KMS-11 (cell line): ENCODE results near the gene TEX52.
"Not testable (repeated sequence)": the region's sequence is repeated elsewhere in the genome, so short reads cannot be mapped to it uniquely, and the experiment has no call there.

ENCODE experiments used
- H2AFZ ChIP-seq: fragments of 200-600 bp; sonication (generic); 2 replicates; pipeline ENCODE4 v1.6.1; 2016; ENCODE audit warnings: antibody characterized with exemption, mixed run types, low read depth
- H3K27ac ChIP-seq: fragments of 200-600 bp; sonication (generic); 2 replicates; pipeline ENCODE4 v1.6.1; 2016; ENCODE audit warnings: mild to moderate bottlenecking, mixed run types
- H3K27me3 ChIP-seq: fragments of 200-600 bp; sonication (generic); 2 replicates; pipeline ENCODE4 v1.6.1; 2017; ENCODE audit warnings: mild to moderate bottlenecking, low read depth, mixed run types, moderate library complexity; ENCODE audit not compliant: insufficient read depth
- H3K36me3 ChIP-seq: fragments of 200-600 bp; sonication (generic); 2 replicates; pipeline ENCODE4 v1.6.1; 2017; ENCODE audit warnings: mild to moderate bottlenecking, mixed run types; ENCODE audit not compliant: insufficient read depth
- H3K4me1 ChIP-seq: fragments of 200-600 bp; sonication (generic); 2 replicates; pipeline ENCODE4 v1.6.1; 2016; ENCODE audit warnings: mild to moderate bottlenecking, low read depth, mixed run types; ENCODE audit not compliant: poor library complexity, severe bottlenecking
- H3K4me2 ChIP-seq: fragments of 200-600 bp; sonication (generic); 2 replicates; pipeline ENCODE4 v1.7.0; 2016; ENCODE audit warnings: mild to moderate bottlenecking, mixed run types
- H3K4me3 ChIP-seq: fragments of 200-600 bp; sonication (generic); IDR thresholded peaks from 2 replicates; pipeline ENCODE4 v1.6.1; 2017; ENCODE audit warnings: low read depth, low read length, mixed read lengths; ENCODE audit not compliant: insufficient read depth
- H3K79me2 ChIP-seq: fragments of 200-600 bp; sonication (generic); 2 replicates; pipeline ENCODE4 v1.6.1; 2016; ENCODE audit warnings: low read depth, mixed run types; ENCODE audit not compliant: insufficient read depth
- H3K9ac ChIP-seq: fragments of 200-600 bp; sonication (generic); 2 replicates; pipeline ENCODE4 v1.6.1; 2016; ENCODE audit warnings: mild to moderate bottlenecking, mixed run types
- H4K20me1 ChIP-seq: fragments of 200-600 bp; sonication (generic); 2 replicates; pipeline ENCODE4 v1.6.1; 2016; ENCODE audit warnings: mild to moderate bottlenecking, mixed run types; ENCODE audit not compliant: insufficient read depth
- CTCF ChIP-seq: fragments of 200-600 bp; sonication (generic); conservative IDR thresholded peaks from 2 replicates; pipeline ENCODE4 v1.6.1; 2017; ENCODE audit warnings: low read depth, mild to moderate bottlenecking, antibody characterized with exemption, low read length, moderate library complexity, mixed read lengths

Gene TEX52

GRCh38 chr12:2877047-2877952, 20.5 kb upstream of the TEX52 start, which contains the start of the genes FOXM1 and RHNO1:
TSS of gene FOXM1 (minus strand) at chr12:2877174. CDS start at chr12:2874478, 2,696 bp downstream.
TSS of gene RHNO1 (plus strand) at chr12:2877223. CDS start at chr12:2885367, 8,144 bp downstream.
- Histone ChIP-seq H3K27me3 (no peaks in the 10 kb centered on the region), H3K4me1 (peaks cover 14% of the 10 kb centered on the region), H3K36me3 (no peaks in the 10 kb centered on the region; the same call in 1 of the 2 replicates), H3K27ac (peak within 1 kb of the TSS; percentile 89), H3K4me3 (no peak within 1 kb of the TSS), H4K20me1 (no peaks in the 10 kb centered on the region), H2AFZ (peak within 1 kb of the TSS; percentile 62), H3K9ac (peak within 1 kb of the TSS; percentile 93), H3K79me2 (peaks cover 66% of the 10 kb centered on the region), H3K4me2 (peak within 1 kb of the TSS; percentile 88)
- no peak for TF ChIP-seq CTCF

GRCh38 chr12:2876431-2877046, 19.7 kb upstream of the TEX52 start:
- H3K36me3 ChIP-seq = no peaks in the 10 kb centered on the region; the same call in 1 of the 2 replicates
- peak overlapping the region; percentile 62 for H2AFZ ChIP-seq
- H4K20me1 ChIP-seq = no peaks in the 10 kb centered on the region
- no peak for TF ChIP-seq CTCF
- peaks cover 14% of the 10 kb centered on the region for H3K4me1 ChIP-seq
- H3K4me3 ChIP-seq = no peak overlapping the region
- peaks cover 72% of the 10 kb centered on the region for H3K79me2 ChIP-seq
- peak overlapping the region; percentile 66 for H3K4me2 ChIP-seq
- peak overlapping the region; percentile 89 for H3K27ac ChIP-seq
- H3K27me3 ChIP-seq = no peaks in the 10 kb centered on the region
- peak overlapping the region; percentile 93 for H3K9ac ChIP-seq

GRCh38 chr12:2868986-2869632, 12.3 kb upstream of the TEX52 start:
- H3K79me2 ChIP-seq = peaks cover 22% of the 10 kb centered on the region; the same call in 1 of the 2 replicates
- H3K36me3 ChIP-seq, H3K4me1 ChIP-seq: not testable (repeated sequence)

GRCh38 chr12:2864198-2864597, 7.4 kb upstream of the TEX52 start:
- H3K79me2 ChIP-seq = no peaks in the 10 kb centered on the region
- no peak for TF ChIP-seq CTCF
- H3K27me3 ChIP-seq = no peaks in the 10 kb centered on the region
- no peak overlapping the region for H3K27ac ChIP-seq
- H2AFZ ChIP-seq = no peak overlapping the region
- H3K4me3 ChIP-seq = no peak overlapping the region
- H3K4me2 ChIP-seq = no peak overlapping the region
- no peak overlapping the region for H3K9ac ChIP-seq
- H3K36me3 ChIP-seq = peaks cover 10% of the 10 kb centered on the region; the same call in 1 of the 2 replicates
- no peaks in the 10 kb centered on the region for H3K4me1 ChIP-seq
- no peaks in the 10 kb centered on the region for H4K20me1 ChIP-seq

More at GRCh38 chr12:2868986-2869632, 12.3 kb upstream of the TEX52 start:
- H2AFZ ChIP-seq, H3K9ac ChIP-seq, H3K4me2 ChIP-seq, H3K27me3 ChIP-seq, H3K4me3 ChIP-seq, H3K27ac ChIP-seq, H4K20me1 ChIP-seq: not testable (repeated sequence)

GRCh38 chr12:2863402-2863801, 6.6 kb upstream of the TEX52 start:
- not testable (repeated sequence) for H4K20me1 ChIP-seq, H3K9ac ChIP-seq, H2AFZ ChIP-seq, H3K79me2 ChIP-seq, H3K4me1 ChIP-seq, H3K27me3 ChIP-seq, H3K4me3 ChIP-seq, H3K36me3 ChIP-seq, H3K4me2 ChIP-seq, H3K27ac ChIP-seq
